Endothelial cell of umbilical vein (primary cell): ENCODE measurements around the gene DDIT3.

Experiments used
- CTCF ChIP-seq, 2 donors: IDR thresholded peaks; 1 replicate in 1 of 2; 2 replicates in 1 of 2; pipeline ENCODE4 v1.5.1; 2011; ENCODE audit warnings: low read length in 2 of 2, mild to moderate bottlenecking in 2 of 2, moderate library complexity in 2 of 2, control low read depth in 1 of 2, inconsistent platforms in 1 of 2, low read depth in 1 of 2; ENCODE audit not compliant: insufficient read depth in 1 of 2; ENCODE audit errors: extremely low read depth in 1 of 2
- POLR2A ChIP-seq: IDR thresholded peaks from 2 replicates; pipeline ENCODE4 v1.6.1; 2012; ENCODE audit warnings: low read depth, mild to moderate bottlenecking, control low read depth, low read length
- POLR2AphosphoS5 ChIP-seq: IDR thresholded peaks from 2 replicates; pipeline ENCODE4 v1.6.1; 2012; ENCODE audit warnings: low read depth, mild to moderate bottlenecking, control low read depth, low read length, moderate library complexity; ENCODE audit not compliant: insufficient read depth

- TF ChIP-seq CTCF (IDR thresholded peaks at IDR 0.05; ENCODE audit: extremely low read depth in 1 of 2, insufficient read depth in 1 of 2, low read depth in 1 of 2, low read length in 2 of 2): no peak
- TF ChIP-seq POLR2A: no peak
- TF ChIP-seq POLR2AphosphoS5: no peak
Measured at GRCh38 chr12:57536597-57536942, 16.3 kb upstream of the DDIT3 start.
